KBM-7 (cell line): ENCODE measurements around the gene HOXB5.
A peak's percentile ranks its signal among the peaks of the same experiment; 100 is the strongest.

Experiments used
- DNase-seq: peaks from one replicate; pipeline ENCODE4 v3.0.0-alpha.2; 2015
- in situ Hi-C: fragments of 300-500 bp; cut with MboI; formaldehyde crosslinking; loops from 2 replicates; pipeline ENCODE4 v1.14.3; 2020; ENCODE audit warnings: low sequenced_read_pairs, low pct_unique_long_range_greater_than_20kb, mixed read lengths

Gene HOXB5

DNA sequence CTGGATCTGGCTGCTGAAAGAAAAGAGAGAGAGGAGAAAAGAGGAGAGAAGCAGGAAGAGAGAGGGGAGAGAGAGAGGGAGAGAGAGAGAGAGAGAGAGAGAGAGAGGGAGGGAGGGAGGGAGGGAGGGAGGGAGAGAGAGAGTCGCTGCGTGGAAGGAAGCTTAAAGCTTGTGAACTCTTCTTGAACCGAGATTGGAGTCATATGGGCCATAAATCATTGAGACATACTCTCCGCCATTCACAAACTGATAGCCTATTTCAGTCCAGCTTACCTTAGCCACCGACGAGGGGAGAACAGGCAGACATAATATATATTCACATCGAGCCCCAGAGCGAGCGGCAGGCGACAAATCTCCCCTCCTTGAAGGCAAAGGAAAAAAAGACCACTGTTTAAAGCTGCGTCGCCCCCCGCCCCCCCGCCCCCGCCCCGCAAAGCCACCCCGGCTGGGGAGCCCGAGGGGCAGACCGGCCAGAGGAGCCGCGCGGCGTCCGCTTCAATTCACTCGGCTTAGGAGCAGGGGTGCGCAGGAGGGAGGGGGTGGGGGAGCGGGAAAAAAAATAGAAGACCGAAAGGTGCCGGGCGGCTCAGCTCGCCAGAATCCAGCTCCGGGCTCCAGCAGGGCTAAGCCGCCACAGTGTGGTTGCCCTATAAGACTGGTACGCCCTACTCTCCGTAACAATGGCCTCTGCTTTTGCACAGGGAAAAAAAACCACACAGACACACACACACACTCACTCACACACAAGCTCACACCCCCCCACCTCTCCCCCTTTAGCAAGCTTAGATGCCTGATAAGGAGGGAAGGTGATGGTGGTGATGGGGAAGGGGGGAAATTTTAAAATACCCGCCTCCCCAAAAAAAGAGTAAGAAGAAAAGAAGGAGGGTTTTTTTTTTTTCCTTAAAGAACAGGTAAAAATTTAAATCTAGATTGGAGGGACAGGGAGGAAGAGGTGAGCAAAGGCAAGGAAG is 38.0 kb downstream of the HOXB5 start:
- DNase-seq: no peak
- in situ Hi-C loops: no loop called here

DNA sequence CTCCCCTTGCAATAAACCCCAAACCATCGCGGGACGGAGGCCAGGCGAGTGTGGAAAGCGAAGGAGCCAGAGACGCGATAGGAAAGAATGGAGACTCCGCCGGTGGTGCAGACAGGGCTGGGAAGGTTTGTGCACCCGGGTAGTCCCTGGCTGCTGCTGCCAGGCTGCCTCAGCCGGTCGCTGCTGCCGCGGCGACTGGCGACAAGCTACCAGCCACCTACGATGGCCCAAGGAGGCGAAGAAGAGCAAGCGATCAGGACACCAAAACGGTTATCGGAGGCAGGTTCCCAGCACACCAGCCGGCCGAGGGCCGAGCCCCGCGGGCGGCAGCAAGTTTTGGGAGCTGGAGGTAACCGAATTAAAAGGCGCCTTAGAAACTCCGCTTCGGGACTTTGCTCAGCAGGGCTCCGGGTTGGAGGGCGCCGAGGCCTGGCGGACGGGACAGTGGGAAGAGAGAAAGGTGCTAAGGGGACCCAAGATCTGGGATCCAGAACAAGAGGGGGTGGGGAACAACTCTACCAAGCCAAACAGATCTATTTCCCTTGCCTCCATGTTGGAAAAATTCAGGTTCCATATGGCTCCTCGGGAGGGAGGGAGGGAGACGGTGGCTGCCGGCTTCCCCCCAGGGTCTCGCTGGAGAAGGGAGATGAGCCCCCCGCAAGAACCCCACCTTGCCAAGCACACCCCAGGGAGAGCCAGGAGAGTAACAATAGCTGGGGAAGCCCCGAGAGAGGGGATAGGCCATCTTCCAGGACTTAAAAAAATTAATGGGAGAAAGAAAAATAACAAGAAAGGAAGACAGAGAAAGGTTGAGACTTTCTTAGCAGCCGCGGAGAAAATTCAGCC is 38.9 kb downstream of the HOXB5 start:
- in situ Hi-C loops: no loop called here
- DNase-seq: no peak

DNA sequence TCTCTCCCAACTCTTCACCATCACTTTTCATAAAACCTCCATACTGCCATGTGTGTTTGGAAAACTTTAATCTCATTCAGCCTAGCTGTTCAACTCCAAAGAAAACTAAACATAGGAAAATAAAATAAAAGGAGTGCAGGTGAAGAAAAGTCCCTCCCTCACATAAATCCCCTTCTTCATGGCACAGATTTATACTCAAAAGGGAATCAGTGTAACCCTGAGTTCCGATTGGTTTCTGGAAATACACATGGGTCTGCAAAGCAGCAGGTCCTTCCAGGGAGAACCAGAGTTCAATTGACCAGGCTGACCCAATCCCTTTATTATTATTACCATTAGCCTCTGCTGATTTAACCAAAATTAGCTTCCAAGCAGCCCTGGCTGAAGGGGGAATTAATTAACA is 39.8 kb downstream of the HOXB5 start:
- DNase-seq: no peak
- in situ Hi-C loops: no loop called here

DNA sequence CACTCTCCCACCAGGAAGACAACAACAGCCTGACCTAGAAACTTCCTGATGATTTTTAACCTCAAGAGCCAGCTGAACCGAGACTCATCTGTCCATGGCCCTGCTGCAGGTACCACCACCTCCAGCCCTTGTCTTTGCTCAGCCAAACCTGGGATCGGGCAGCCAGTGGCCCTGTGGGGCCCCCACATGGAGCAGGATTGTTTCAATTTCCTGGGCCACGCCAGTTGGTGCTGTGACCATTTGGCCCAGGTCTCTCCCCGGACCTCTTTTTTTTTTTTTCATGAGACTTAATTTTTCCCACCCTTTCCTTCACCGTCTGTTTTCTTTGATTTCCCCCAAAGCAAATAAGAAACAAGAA is 40.4 kb downstream of the HOXB5 start:
- DNase-seq: no peak
- in situ Hi-C loops: no loop called here

DNA sequence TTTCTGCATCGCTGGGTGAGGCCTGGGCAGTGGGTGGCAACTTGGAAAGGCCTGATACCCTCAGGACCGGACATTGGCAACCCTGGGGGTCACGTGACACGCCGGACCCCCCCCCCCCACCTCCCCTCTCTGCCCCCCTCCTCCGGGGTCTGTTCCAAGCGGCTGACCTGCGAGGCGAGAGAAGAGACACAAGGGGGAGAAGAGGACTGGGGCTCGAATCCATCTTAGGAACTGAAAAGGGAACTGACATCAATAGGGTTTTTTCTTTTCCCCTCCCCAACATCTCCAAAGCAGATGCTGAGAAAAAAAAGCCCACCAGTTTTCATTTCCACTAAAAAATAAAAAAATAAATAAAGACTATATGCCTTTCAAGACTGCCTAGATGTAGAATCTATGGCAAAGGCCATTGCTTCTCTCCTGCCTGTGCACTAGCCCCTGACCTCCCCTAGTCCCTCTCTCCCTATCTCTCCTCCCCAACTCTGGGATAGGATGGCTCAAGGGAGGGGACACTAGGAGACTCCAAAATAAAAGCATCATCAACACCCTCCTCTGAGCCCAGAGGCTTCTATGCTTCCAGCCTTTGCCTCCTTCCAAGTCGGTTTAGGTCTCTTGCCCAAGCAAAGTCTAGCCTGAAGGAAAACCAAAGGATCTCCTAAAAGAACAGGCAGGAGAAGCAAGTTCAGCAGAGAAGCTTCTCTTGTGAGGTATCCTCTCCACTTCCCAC is 41.0 kb downstream of the HOXB5 start:
- in situ Hi-C loops: no loop called here
- DNase-seq: no peak

DNA sequence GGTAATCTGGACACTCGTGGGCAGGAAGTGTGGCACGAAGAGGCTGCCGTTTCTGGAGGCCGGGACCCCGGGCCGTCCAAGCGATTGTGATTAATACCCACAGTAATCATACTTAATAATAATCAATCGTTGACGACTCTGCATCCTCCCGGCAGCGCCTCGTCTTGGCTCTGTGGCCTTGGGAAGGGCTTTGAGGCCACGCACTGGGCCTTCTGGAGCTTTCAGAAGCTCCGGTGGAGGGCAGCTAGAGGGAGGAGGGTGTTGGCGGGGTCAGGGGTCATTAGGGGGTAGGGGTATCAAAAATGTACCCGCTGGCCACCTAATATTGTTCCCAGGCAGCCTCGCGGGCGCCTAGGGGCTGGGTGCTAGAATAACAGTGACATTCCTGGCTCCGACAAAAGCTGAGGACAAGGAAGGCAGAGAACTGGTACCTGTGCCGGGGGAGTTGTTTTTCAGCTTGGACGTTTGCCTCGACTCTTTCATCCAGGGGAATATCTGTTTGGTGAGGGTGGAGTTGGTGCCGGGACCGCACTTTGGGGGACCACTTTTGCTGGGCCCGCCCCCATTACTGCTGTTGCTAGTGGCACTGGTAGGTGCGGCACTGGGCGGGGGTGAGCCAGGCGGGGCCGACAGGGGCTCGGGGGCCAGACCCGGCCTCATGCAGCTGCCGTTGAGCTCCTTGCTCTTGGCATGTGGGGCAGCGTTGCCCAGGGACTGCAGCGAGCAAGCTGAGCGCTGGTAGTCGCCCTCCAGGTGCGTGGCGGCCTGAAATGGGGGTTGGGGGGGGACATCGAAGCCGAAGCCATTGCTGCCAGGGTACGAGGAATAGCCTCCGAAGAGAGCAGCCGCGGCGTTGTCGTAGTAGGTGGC is 41.7 kb downstream of the HOXB5 start:
- in situ Hi-C loops: no loop called here
- DNase-seq: no peak

DNA sequence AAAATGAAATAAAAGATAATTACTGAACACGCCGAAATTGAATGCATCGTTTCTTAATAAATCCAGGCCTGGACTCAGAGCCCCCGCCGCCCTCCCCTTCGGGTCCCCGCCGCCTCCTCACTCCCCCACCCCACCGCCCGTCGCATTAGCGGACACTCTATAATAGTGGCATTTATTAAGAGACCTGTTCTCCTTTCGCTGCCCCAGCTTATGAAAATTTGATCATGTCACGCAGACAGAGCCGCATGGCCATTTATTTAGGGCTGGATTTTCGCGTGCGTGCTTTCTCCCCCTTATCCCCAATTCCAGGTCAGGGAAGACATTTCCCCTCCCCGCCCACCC is 42.4 kb downstream of the HOXB5 start:
- in situ Hi-C loops: no loop called here
- no peak for DNase-seq

DNA sequence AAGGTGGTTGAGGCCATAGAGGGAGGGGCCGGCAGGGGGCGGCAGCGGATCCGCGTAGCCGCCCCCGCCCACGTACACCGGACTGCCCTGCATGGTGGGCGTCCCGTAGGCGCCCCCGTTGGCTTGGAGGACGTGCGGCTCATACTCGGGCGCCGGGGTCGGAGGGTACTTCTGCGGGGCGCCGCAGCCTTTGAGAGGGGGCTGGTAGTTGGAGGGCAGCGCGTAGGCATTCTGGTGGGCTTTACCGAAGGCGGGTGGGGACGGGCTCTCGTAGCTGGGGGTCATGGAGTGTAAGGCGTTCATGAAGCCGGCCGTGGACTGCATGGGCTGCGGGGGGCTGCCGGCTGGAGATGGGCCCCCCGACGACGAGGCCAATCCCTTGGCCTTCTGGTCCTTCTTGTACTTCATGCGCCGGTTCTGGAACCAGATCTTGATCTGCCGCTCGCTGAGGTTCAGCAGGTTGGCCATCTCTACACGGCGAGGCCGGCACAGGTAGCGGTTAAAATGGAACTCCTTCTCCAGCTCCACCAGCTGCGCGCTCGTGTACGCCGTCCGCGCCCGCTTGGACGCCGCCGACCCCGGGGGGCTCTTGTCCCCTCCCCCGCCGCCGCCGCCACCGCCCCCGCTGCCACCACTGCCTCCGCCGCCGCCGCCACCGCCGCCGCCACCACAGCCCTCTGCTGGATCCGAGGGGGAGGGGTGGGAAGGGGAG is 42.9 kb downstream of the HOXB5 start:
- in situ Hi-C loops: no loop called here
- no peak for DNase-seq

DNA sequence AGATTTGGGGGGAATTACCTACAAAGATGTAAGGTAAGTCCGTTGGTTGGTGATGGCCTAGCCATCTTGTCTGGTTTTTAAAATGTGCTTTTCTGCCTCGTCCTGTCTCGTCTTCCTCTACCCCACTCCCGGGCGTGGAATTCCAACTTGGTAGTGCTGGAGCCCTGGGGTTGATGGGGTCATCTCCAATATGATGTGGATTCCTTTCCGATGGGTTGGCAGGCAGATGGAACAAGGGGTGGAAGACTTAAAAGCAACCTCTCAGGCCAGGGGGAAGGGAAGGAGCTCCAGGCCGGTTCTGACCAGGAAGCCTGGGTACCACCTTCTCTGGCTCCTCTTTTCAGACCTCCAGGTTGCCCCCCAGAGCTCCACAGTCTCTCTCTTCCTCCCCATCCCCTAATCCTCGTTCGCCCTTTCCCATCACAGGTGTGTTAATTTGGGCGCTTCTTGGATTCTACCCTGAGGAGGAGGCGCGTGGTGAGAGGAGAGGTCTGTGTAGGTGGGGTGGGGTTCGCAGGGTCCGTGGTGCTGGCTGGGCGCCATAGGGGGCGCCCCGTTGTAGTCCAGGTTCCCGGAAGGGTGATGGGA is 43.6 kb downstream of the HOXB5 start:
- DNase-seq: no peak
- in situ Hi-C loops: no loop called here

DNA sequence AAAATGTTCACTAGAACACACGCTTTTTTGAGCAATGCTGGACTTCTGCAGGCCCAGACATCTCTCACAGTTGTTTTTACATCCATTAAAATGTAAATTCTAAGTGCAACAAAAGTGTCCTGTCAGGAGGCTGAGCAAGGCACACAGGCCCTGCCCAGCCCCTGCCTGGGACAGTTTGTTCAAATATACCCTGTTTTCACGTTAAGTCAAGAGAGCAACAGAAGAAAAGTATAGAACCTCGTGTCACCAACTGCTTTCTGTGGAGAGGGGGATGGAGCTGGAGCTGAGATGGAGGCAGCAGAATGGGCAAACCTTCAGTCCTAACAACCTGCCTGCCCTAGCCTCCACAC is 44.3 kb downstream of the HOXB5 start:
- in situ Hi-C loops: no loop called here
- DNase-seq: no peak

DNA sequence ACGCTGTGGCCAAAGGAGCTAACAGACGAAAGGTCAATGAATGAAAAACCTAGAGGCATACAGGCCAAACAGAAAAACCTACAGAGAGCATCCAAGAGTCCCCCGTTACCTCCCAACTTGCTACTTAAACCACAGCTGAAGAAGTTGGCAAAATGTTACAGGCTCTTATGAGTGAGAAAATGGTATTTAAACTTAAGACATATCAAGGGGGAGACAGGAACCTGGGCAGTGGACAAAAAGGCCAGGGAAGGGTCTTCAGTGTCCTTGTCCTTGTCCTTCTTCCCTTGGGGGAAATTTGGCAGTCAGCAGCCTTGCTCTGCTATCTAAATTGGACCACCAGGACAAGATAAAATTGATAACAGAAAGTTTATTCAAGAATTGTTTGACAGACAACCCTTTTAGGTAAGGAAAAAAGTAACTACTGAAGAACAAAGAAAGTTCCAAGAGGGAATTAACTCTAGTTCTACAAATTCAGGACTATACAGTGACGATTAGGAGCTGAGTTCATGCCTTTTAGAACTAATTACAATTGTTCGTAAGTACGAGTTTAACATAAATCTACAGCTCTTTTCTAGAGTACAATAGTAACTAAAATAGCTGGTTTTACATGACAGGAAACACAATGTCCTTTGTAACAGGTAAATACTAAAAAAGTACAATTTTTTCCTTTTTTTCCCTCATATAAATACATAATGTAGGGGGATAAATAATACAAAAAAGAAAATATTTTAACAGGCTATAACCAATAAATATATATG is 44.9 kb downstream of the HOXB5 start:
- in situ Hi-C loops: no loop called here
- no peak for DNase-seq

DNA sequence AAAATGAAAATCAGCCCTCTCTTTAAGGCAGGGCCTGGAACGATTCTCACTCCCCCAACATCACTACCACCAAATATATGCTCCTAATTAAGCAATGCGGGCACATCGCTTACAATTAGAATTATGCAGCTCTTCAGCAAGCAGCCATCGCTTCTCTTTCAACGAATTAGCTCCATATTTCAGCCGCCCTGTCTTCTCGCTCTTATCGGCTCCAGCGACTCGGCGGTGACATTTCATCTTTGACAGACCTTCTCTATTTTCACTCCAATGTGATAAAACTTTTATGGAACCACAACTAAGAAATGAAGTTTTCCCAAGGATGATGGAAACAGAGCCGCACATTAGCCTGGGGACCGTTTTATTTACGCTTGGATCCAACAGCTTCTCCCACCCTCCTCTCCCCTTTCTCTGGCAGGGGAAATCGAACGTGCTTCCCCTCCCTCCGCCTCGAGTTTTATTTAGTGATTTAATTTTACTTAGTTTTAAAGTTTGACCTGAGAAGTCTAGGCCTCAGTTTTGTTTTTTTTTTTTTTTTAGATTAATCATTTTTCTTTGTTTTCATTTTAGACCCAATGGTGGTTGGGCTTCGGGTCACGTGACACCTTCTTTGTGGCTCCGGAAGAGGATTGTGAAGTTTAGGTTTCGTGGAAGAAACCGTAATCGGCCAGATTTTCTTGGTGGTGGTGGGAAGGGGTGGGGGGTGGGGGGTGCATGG is 45.6 kb downstream of the HOXB5 start:
- in situ Hi-C loops: no loop called here
- no peak for DNase-seq

DNA sequence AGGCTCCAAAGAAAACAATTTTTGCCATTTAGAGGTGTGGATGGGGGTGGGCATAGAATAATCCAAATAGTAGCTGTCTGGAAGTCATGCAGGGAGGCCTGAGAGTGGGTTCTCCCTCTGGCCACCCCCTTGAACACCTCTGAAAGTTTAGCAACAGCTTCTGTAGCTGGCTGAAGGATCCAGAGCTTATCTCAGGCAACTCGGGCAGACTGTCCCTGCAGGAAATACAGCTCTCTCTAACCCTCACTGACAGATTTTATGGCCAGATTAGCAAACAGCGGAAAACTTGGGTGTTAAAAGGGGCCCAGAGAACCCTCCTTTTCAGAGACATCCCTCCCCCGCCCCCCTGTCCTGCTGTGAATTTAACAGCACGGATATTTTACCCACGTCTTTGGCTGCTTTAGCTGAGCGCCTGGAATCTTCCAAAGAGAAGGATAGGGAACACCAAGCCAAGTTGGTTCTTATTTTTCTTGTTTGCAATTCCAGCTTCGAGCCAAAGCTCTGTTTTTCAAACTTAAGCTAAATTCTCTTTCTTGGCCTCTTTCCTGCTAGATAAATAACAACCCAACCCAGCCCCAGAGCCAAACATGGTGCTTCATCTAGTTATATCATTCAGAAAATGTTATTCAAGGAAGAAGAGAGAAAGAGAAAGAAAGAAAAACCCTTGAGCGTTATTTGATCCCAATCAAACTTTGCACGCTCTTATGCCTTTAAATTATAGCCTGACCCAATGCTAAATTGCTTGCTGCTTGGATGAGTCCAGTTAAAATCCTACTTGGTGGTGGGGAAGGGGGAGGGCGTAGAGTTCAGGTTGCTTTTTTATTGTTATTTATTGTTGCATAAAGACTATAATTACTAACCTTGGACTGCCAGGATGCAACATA is 46.4 kb downstream of the HOXB5 start:
- in situ Hi-C loops: no loop called here
- peak; percentile 90 for DNase-seq

DNA sequence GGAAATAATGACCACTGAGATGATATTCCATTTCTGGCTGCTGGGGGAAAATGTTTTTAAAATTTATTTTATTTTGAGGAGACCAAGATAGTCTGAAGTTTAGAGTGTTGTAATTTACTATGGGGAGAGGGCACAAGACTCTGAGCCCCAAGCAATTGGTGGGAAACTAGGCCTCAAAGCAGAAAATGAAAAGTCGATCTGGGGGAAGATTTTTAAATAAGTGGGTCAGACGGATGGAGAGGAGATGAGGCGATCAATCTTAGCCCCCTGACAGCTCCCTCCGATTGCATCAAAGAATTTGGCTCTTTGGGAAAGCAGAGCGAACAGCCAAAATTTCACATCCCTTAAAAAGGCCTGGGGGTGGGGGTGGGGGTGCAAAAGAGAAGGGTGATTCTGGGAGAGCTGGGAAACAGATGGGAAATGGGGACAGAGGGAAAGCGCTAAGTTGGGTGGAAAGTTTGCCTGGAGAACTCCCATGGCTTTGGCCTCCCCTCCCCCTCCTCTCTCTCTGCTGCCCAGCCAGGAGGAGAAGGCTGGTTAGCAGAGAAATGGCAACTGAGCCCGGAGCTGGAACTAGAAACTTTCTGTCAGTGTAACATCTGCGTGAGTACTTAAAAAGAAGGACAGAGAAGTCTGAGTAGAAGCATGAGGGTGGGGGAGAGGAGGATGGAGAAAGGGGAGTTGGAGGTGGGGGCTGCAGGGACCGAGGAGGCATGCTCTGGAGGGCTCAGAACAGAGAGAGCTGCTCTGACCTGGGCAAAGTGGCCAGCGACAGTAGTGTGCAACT is 47.2 kb downstream of the HOXB5 start:
- DNase-seq: no peak
- in situ Hi-C loops: no loop called here

DNA sequence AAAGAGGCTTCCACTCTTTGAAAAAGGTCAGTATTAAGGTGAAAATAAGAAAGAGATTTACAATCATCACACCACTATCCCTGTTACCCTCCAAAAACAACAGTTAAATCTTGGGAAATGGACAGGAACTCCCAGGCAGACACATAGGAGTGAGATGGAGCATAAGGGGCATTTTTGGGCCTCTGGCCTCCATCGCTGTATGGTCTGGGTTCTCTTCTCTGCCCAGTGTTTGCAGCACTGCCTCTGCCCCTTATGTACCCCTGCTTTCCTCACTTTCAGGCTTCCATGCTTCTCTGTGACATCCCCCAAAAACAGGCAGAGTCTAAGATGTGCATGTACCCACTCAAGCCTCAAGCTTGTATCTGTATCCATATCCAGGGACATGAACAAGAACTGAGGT is 48.0 kb downstream of the HOXB5 start:
- in situ Hi-C loops: no loop called here
- DNase-seq: no peak
